Right forelimb (tissue), 1 donor: ENCODE results near the gene NECTIN2.
"Not testable (repeated sequence)": the region's sequence is repeated elsewhere in the genome, so short reads cannot be mapped to it uniquely, and the experiment has no call there.

ENCODE experiments used
- DNase-seq: peaks from one replicate; pipeline ENCODE4 v3.0.0-alpha.2; 2018

The NECTIN2 gene

DNA sequence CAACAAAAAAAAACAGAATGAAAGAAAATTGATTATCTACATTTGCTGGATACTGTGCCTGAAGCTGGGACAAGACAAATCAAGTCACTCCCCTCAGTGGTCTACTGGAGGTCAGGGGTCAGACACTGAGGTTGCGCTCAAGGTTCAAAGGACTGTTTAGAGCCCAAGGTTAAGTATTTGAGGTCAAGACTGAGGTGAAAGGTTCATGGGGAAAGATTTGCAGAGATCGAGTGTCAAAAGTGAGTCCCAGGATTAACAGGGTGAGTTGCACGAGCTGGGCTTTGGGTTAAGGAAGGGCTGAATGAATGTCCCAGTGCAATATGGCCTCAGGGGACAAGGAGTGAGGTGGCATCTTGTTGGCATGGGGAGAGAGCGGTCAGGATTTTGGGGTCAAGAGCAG, 41.6 kb downstream of the NECTIN2 start:
- DNase-seq, result no peak

DNA sequence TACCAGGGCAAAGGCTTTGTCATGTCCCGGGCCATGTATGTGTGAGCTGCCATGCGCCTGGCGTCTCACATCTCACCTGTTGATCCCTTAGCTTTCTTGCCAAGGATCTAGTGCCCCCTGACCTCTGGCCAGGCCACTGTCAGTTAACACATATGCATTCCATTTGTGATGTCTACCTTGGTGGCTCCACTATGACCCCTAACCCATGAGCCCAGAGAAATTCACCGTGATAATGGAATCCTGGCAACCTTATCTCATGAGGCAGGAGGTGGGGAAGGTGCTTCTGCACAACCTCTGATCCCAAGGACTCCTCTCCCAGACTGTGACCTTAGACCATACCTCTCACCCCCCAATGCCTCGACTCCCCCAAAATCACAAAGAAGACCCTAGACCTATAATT, 42.2 kb downstream of the NECTIN2 start:
- DNase-seq, result not testable (repeated sequence)

DNA sequence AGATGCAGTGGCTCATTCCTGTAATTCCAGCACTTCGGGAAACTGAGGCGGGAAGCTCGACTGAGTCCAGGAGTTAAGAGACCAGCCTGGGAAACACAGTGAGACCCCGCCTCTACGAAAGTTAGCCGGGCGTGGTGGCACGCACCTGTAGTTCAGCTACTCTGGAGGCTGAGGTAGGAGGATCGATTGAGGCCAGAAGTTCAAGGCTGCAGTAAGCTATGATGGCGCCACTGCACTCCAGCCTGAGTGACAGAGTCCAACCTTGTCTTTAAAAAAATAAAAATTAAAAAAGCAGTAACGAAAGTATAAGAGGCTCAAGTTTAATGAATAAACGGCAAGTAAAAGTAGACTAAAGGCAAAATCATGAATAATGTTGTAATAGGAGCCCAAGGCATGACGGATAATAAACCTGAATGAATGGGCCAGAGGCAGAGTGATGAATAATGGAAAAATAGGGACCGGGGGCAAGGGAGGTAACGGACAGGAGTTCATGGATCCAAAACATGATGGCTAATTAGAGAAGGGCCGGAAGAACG, 43.8 kb downstream of the NECTIN2 start:
- no peak for DNase-seq

DNA sequence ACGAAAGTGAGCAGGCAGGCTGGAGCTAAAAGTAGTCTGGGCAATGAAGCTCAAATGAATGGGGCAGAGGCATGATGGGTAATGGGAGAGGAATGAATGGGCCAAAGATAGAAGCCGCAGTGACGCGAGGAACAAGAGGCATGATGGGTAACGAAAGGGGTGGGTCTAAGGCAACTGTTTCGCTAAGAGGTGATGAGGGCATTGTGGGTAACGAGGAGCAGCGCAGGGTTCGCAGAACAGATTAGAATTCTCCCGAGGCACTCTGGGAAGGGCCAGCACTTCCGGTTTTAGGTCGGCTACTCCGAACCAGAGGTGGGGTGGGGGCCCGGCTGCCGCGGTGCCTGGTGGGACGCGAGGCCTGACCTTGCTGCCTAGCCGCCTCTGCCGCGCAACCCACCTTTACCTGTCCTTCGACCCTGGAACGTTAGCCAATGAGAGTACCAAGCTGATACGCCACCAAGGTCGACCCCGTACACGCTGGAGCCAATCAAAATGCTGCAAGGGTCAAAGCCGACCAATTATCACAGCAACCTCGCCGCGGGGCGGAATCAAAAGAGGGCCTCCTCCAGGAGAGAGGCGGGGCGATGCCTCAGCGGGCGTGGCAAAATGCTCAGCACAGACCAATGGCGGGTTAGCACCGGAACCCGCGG, 44.4 kb downstream of the NECTIN2 start:
- DNase-seq, result peak; percentile 100

DNA sequence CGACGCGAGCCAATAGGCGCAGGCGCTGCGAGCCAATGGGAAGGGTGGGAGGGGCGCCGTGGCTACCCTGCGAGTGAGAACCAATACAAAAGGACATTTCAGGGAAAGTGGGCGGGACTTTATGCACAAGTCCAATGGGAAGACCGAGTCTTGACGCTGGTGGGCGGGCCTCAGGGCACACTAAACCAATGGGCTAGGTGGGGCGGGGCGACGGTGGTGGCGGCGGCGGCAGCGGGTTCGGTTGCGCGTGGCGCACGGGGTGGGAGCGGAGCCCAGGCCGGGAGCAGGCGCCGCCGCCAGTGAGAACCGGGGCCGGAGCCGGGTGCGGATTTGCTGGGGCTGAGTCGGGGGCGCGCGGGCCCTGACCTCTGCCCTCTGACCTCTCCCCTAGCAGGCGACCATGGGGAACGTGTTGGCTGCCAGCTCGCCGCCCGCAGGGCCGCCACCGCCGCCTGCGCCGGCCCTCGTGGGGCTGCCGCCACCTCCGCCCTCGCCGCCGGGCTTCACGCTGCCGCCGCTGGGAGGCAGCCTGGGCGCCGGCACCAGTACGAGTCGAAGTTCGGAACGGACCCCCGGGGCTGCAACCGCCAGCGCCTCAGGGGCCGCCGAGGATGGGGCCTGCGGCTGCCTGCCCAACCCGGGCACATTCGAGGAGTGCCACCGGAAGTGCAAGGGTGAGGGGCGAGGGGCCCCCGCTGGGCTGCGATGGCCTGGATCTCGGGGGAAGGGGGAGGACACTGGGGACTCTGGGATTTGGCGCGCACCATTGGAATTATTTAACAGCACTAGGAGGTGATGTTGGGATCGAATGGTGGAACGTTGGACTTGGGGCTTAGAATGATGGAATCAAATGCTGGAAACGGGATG, 45.2 kb downstream of the NECTIN2 start, which contains the start of gene TOMM40:
Gene TOMM40, plus strand, starts transcription at position 239 of the 867 bp plus-strand sequence. Its CDS starts 162 bp downstream, at position 401.
- DNase-seq, result no peak

DNA sequence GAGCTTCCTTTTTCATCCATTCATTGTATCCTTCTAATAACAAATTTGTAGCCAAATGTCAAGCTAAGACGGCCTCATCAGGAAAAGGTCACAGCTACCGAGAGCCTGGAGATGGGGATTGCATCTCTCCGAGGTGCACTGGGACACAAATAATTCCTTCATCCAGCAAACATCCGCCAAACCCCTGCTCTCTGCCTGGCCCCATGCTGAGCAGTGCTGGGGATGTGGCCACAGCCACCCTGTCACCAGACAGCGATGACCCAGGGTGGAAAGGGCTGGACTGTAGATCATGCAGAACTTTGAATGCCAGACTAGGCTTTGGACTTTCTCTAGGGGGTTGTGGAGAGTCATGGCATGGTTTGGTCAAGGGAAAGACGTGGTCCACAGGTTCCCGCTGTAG, 46.8 kb downstream of the NECTIN2 start:
- DNase-seq, result no peak

DNA sequence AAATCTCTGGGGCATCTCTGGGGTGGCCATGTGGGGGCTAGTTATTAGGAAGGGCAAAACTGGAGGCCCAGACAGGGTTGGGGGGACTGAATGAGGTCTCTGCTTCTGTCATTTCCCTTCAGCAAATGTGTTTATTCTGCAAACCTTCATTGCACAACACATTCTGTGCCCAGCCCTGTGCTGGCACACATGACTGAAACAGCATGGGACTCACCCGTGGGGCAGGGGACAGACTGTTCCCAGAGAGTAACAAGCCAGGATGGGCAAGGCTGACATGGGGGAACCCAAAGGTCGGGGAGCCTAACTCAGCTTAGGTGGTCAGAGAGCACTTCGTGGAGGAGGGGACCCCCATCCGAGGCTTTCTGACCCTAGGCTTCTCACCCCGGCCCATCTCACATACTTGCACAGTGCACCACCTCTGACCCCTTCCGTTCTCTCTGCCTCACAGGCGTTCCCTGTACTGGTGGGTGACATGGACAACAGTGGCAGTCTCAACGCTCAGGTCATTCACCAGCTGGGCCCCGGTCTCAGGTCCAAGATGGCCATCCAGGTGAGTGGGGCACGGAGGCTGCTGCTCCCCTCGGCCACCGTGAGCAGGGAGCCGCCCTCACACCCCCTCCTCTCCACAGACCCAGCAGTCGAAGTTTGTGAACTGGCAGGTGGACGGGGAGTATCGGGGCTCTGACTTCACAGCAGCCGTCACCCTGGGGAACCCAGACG, 47.4 kb downstream of the NECTIN2 start:
- no peak for DNase-seq

DNA sequence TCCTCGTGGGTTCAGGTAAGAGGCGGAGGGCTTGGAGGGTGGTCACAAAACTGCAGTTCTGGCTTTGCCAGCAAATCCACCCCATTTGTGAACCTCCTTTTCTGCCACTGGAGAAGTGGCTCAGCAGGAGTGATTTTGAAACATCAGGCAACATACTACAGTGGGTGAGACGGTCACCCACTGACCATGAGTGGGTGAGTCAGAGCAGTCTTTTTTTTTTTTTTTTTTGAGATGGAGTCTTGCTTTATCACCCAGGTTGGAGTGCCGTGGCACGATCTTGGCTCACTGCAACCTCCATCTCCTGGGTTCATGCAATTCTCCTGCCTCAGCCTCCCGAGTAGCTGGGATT, 47.9 kb downstream of the NECTIN2 start:
- no peak for DNase-seq

DNA sequence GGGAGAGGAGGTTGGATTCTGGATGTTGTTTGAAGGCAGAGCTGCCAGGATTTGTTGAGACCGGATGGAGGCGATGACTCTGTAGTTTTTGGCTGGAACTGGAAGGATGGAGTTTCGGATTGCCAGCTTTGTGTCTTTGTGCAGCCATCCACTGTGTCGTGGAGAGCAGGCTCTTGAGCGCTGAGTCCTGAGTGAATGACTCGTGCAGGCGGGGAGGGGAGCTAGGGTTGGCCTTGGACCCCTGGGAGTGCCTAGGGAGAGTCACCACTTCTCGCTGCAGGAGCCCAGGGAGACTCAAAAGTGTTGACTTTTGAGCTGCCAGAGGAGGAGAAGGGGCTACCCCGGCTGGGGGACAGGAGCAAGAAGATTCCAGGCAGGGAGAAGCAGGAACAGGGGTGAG, 48.8 kb downstream of the NECTIN2 start:
- no peak for DNase-seq

DNA sequence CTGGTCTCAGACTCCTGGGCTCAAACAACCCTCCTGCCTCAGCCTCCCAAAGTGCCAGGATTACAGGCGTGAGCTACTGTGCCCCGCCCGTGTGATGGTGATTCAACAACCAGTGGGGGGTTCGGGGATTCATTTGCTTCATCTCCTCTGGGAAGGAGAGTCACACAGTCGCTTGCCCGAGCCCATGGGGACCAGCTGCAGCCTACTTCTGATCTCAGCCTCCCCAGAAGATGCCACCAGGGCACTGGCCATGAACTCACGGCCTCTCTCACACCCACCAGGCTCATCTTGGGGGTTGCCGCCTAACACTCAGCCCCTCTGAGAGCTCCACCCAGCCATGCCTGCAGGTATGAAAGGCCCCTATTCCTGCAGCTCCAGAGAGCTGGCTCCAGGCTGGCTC, 51.7 kb downstream of the NECTIN2 start:
- no peak for DNase-seq

DNA sequence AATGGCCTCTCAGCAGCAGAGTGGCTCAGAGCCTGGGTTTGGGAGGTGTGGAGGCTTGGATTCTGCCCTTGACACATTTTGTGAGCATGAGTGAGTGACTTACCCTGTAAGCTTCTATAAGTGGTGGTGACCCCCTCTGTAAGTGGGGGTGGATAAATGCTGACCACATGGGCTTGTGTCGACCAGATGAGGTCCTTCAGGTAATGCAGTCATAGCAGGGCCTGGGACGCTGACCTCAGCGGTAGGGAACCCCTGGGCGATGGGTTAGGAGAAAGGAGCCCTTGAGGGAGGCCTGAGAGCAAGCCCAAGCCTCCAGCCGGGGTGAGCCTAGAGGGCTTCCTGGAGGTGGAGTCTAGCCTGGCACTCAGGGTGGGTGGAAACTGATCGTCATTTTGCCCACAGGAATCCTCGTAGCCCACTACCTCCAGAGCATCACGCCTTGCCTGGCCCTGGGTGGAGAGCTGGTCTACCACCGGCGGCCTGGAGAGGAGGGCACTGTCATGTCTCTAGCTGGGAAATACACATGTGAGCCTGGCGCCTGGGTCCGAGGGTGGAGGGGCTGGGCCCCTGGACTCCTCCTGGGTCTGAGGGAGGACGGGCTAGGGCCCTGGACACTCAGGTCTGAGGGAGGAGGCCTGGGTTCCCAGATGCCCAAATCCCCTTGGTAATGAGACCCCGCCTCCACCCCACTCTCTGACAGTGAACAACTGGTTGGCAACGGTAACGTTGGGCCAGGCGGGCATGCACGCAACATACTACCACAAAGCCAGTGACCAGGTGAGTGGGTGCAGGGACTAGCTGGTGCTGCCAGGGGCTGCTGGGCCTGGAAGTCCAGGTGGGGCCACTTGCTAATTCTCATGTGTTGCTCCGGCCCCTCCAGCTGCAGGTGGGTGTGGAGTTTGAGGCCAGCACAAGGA, 54.5 kb downstream of the NECTIN2 start:
- DNase-seq, result no peak

DNA sequence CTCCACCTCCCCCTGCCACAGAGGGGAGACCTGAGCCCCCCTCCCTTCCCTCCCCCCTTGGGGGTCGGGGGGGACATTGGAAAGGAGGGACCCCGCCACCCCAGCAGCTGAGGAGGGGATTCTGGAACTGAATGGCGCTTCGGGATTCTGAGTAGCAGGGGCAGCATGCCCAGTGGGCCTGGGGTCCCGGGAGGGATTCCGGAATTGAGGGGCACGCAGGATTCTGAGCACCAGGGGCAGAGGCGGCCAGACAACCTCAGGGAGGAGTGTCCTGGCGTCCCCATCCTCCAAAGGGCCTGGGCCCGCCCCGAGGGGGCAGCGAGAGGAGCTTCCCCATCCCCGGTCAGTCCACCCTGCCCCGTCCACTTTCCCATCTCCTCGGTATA, 57.1 kb downstream of the NECTIN2 start:
- no peak for DNase-seq

DNA sequence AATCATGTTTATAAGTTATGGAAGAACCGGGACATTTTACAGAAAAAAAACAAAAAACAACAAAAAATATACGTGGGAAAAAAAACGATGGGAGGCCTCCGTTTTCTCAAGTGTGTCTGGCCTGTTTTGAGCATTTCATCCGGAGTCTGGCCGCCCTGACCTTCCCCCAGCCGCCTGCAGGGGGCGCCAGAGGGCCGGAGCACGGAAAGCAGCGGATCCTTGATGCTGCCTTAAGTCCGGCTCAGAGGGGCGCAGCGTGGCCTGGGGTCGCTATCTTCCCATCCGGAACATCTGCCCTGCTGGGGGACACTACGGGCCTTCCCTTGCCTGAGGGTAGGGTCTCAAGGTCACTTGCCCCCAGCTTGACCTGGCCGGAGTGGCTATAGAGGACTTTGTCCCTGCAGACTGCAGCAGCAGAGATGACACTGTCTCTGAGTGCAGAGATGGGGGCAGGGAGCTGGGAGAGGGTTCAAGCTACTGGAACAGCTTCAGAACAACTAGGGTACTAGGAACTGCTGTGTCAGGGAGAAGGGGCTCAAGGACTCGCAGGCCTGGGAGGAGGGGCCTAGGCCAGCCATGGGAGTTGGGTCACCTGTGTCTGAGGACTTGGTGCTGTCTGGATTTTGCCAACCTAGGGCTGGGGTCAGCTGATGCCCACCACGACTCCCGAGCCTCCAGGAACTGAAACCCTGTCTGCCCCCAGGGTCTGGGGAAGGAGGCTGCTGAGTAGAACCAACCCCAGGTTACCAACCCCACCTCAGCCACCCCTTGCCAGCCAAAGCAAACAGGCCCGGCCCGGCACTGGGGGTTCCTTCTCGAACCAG, 57.7 kb downstream of the NECTIN2 start:
- DNase-seq, result peak; percentile 90

DNA sequence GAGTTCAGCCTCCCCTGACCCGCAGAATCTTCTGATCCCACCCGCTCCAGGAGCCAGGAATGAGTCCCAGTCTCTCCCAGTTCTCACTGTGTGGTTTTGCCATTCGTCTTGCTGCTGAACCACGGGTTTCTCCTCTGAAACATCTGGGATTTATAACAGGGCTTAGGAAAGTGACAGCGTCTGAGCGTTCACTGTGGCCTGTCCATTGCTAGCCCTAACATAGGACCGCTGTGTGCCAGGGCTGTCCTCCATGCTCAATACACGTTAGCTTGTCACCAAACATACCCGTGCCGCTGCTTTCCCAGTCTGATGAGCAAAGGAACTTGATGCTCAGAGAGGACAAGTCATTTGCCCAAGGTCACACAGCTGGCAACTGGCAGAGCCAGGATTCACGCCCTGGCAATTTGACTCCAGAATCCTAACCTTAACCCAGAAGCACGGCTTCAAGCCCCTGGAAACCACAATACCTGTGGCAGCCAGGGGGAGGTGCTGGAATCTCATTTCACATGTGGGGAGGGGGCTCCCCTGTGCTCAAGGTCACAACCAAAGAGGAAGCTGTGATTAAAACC, 58.4 kb downstream of the NECTIN2 start:
- DNase-seq, result no peak

DNA sequence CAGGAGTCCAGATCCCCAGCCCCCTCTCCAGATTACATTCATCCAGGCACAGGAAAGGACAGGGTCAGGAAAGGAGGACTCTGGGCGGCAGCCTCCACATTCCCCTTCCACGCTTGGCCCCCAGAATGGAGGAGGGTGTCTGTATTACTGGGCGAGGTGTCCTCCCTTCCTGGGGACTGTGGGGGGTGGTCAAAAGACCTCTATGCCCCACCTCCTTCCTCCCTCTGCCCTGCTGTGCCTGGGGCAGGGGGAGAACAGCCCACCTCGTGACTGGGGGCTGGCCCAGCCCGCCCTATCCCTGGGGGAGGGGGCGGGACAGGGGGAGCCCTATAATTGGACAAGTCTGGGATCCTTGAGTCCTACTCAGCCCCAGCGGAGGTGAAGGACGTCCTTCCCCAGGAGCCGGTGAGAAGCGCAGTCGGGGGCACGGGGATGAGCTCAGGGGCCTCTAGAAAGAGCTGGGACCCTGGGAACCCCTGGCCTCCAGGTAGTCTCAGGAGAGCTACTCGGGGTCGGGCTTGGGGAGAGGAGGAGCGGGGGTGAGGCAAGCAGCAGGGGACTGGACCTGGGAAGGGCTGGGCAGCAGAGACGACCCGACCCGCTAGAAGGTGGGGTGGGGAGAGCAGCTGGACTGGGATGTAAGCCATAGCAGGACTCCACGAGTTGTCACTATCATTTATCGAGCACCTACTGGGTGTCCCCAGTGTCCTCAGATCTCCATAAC, 59.5 kb downstream of the NECTIN2 start, which contains the start of gene APOE:
Gene APOE, plus strand, starts transcription at position 360 of the 724 bp plus-strand sequence. CDS start 829 bp downstream, outside the sequence.
- no peak for DNase-seq

DNA sequence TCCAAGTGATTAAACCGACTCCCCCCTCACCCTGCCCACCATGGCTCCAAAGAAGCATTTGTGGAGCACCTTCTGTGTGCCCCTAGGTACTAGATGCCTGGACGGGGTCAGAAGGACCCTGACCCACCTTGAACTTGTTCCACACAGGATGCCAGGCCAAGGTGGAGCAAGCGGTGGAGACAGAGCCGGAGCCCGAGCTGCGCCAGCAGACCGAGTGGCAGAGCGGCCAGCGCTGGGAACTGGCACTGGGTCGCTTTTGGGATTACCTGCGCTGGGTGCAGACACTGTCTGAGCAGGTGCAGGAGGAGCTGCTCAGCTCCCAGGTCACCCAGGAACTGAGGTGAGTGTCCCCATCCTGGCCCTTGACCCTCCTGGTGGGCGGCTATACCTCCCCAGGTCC, 61.5 kb downstream of the NECTIN2 start:
- no peak for DNase-seq

DNA sequence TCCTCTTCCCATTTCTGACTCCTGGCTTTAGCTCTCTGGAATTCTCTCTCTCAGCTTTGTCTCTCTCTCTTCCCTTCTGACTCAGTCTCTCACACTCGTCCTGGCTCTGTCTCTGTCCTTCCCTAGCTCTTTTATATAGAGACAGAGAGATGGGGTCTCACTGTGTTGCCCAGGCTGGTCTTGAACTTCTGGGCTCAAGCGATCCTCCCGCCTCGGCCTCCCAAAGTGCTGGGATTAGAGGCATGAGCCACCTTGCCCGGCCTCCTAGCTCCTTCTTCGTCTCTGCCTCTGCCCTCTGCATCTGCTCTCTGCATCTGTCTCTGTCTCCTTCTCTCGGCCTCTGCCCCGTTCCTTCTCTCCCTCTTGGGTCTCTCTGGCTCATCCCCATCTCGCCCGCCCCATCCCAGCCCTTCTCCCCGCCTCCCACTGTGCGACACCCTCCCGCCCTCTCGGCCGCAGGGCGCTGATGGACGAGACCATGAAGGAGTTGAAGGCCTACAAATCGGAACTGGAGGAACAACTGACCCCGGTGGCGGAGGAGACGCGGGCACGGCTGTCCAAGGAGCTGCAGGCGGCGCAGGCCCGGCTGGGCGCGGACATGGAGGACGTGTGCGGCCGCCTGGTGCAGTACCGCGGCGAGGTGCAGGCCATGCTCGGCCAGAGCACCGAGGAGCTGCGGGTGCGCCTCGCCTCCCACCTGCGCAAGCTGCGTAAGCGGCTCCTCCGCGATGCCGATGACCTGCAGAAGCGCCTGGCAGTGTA, 62.2 kb downstream of the NECTIN2 start:
- DNase-seq, result no peak

DNA sequence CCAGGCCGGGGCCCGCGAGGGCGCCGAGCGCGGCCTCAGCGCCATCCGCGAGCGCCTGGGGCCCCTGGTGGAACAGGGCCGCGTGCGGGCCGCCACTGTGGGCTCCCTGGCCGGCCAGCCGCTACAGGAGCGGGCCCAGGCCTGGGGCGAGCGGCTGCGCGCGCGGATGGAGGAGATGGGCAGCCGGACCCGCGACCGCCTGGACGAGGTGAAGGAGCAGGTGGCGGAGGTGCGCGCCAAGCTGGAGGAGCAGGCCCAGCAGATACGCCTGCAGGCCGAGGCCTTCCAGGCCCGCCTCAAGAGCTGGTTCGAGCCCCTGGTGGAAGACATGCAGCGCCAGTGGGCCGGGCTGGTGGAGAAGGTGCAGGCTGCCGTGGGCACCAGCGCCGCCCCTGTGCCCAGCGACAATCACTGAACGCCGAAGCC, 62.8 kb downstream of the NECTIN2 start:
- DNase-seq, result no peak

DNA sequence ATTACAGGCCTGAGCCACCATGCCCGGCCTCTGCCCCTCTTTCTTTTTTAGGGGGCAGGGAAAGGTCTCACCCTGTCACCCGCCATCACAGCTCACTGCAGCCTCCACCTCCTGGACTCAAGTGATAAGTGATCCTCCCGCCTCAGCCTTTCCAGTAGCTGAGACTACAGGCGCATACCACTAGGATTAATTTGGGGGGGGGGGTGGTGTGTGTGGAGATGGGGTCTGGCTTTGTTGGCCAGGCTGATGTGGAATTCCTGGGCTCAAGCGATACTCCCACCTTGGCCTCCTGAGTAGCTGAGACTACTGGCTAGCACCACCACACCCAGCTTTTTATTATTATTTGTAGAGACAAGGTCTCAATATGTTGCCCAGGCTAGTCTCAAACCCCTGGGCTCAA, 63.7 kb downstream of the NECTIN2 start:
- no peak for DNase-seq
